K562 (cell line): ENCODE data around the gene VPS4A. TPM values are rescaled to one million over a fixed set of nuclear protein-coding genes. Genes with fewer than 3 reads are reported as not detected.

Experiments used
- ATF6 ChIP-seq: sonication (generic); formaldehyde crosslinking; IDR thresholded peaks from 2 replicates; pipeline ENCODE4 v1.4.0; 2020; ENCODE audit warnings: mild to moderate bottlenecking, missing genetic modification reagents
- CBFB ChIP-seq: sonication (generic); formaldehyde crosslinking; IDR thresholded peaks from 2 replicates; pipeline ENCODE4 v1.4.0; 2020; ENCODE audit warnings: mild to moderate bottlenecking, missing genetic modification reagents
- CCNT2 ChIP-seq: IDR thresholded peaks from 2 replicates; pipeline ENCODE4 v1.6.1; 2011; ENCODE audit warnings: borderline replicate concordance, low read depth, mild to moderate bottlenecking, moderate library complexity, mixed read lengths, low read length; ENCODE audit not compliant: insufficient read length; ENCODE audit errors: extremely low read depth
- CREBBP ChIP-seq: IDR thresholded peaks from one replicate; pipeline ENCODE4 v1.6.1; 2012; ENCODE audit warnings: low read depth, mild to moderate bottlenecking, control low read depth, inconsistent platforms, low read length
- DACH1 ChIP-seq: fragments of 450-650 bp; IDR thresholded peaks from 2 replicates; pipeline ENCODE4 v1.6.1; 2018; ENCODE audit not compliant: partially characterized antibody
- E2F5 ChIP-seq: sonication (generic); formaldehyde crosslinking; IDR thresholded peaks from 2 replicates; pipeline ENCODE4 v1.8.0; 2022; ENCODE audit warnings: mild to moderate bottlenecking, missing genetic modification reagents
- E2F6 ChIP-seq, 2 experiments: IDR thresholded peaks; 2 replicates each; pipeline ENCODE4 v1.6.1; 2011; ENCODE audit warnings: borderline replicate concordance in 1 of 2, control low read depth in 1 of 2, low read depth in 1 of 2, low read length in 1 of 2, mild to moderate bottlenecking in 1 of 2, mixed read lengths in 1 of 2, moderate library complexity in 1 of 2; ENCODE audit not compliant: insufficient read depth in 1 of 2, insufficient read length in 1 of 2, poor library complexity in 1 of 2, severe bottlenecking in 1 of 2; ENCODE audit errors: extremely low read depth in 1 of 2
- HINFP ChIP-seq: fragments of 450-650 bp; conservative IDR thresholded peaks from 2 replicates; pipeline ENCODE4 v1.6.1; 2016; ENCODE audit warnings: missing genetic modification characterization, low read depth, mild to moderate bottlenecking, control low read depth, missing compliant biosample characterization
- HMGN3 ChIP-seq: IDR thresholded peaks from 2 replicates; pipeline ENCODE4 v1.6.1; 2011; ENCODE audit warnings: borderline replicate concordance, low read depth, mild to moderate bottlenecking, mixed read lengths, low read length; ENCODE audit not compliant: insufficient read length; ENCODE audit errors: extremely low read depth
- KHSRP ChIP-seq: fragments of 450-650 bp; IDR thresholded peaks from 2 replicates; pipeline ENCODE4 v1.6.1; 2017
- LCOR ChIP-seq: sonication (generic); formaldehyde crosslinking; IDR thresholded peaks from 2 replicates; pipeline ENCODE4 v1.8.0; 2022; ENCODE audit warnings: mild to moderate bottlenecking, missing genetic modification reagents
- MCM3 ChIP-seq: fragments of 450-650 bp; IDR thresholded peaks from 2 replicates; pipeline ENCODE4 v1.6.1; 2016
- POLR2G ChIP-seq: fragments of 200-400 bp; formaldehyde crosslinking; IDR thresholded peaks from 2 replicates; pipeline ENCODE4 v1.6.1; 2017; ENCODE audit warnings: low read depth, mild to moderate bottlenecking, antibody characterized with exemption, low read length, moderate library complexity
- RNF219 ChIP-seq: fragments of 250-450 bp; sonication (Bioruptor Pico); IDR thresholded peaks from 2 replicates; pipeline ENCODE4 v1.5.0; 2022; ENCODE audit warnings: mild to moderate bottlenecking
- SNIP1 ChIP-seq: fragments of 450-650 bp; IDR thresholded peaks from 2 replicates; pipeline ENCODE4 v1.7.1; 2017; ENCODE audit warnings: low read depth, mild to moderate bottlenecking
- TGIF2 ChIP-seq: sonication (generic); formaldehyde crosslinking; IDR thresholded peaks from 2 replicates; pipeline ENCODE4 v1.8.1; 2022; ENCODE audit warnings: mild to moderate bottlenecking, missing genetic modification reagents, moderate library complexity
- ZFX ChIP-seq: sonication (generic); formaldehyde crosslinking; IDR thresholded peaks from 2 replicates; pipeline ENCODE4 v1.8.0; 2022; ENCODE audit warnings: mild to moderate bottlenecking, missing genetic modification reagents, moderate library complexity
- polyA plus RNA-seq, 8 experiments: library from polyadenylated mRNA; depleted of rRNA in 4 of 8; stranded (reverse) in 5 of 8; unstranded in 3 of 8; fragments of >200 nt; fragmentation: Nextera tagmentation in 2 of 8; fragmentation: Illumina TruSeq in 1 of 8; extraction: Ambion mirVana in 2 of 8; extraction: Trizol in 1 of 8; gene quantifications; 2 replicates each; pipeline versions ENCODE4 v1.2.1 to v1.2.3, GENCODE V29; 2011 to 2014; ENCODE audit warnings: inconsistent platforms in 1 of 8, missing spikeins in 1 of 8
- total RNA-seq, 7 experiments: library from RNA; depleted of rRNA in 6 of 7; stranded (reverse); fragments of >200 nt in 6 of 7; fragmentation: Illumina TruSeq in 2 of 7; extraction: Trizol in 2 of 7; gene quantifications; 2 replicates each; pipeline versions ENCODE4 v1.2.1 to v1.2.3, GENCODE V29; 2011 to 2021; ENCODE audit warnings: low replicate concordance in 1 of 7

The VPS4A gene
- total and polyA plus RNA-seq, 9 of the 15 experiments (the other 6 are each of a cell fraction or from before 2014, with no cell fraction given), result 7.6 to 45.4 (median 29.9) TPM

- TF ChIP-seq ATF6 (peak; percentile 16; the same call in 1 of the 2 replicates), MCM3 (no peak), LCOR (CRISPR knock-in tag) (no peak), POLR2G (no peak), CCNT2 (no peak), SNIP1 (no peak), ZFX (CRISPR knock-in tag) (no peak), CBFB (CRISPR knock-in tag) (no peak), E2F5 (0 out of 2 replicates have a peak, but pooled peaks have one; percentile 35), KHSRP (no peak), HMGN3 (peak; percentile 77), TGIF2 (CRISPR knock-in tag) (no peak), CREBBP (no peak), HINFP (no peak), DACH1 (no peak), E2F6 (IDR thresholded peaks at IDR 0.05; ENCODE audit: borderline replicate concordance in 1 of 2, extremely low read depth in 1 of 2, insufficient read depth in 1 of 2, insufficient read length in 1 of 2, low read depth in 1 of 2, low read length in 1 of 2, poor library complexity in 1 of 2, severe bottlenecking in 1 of 2) (peak in 1 of 2 experiments; percentile 79), RNF219 (CRISPR knock-in tag) (no peak)
Measured at GRCh38 chr16:69338557-69339288, 27.6 kb downstream of the VPS4A start (continued).
